GM06990 (cell line): ENCODE data around the gene GMCL2.

ENCODE experiments used
- DNase-seq: peaks from one replicate; pipeline ENCODE4 v3.0.0-alpha.2; 2011; ENCODE audit not compliant: insufficient read length; ENCODE audit errors: extremely low read depth
- H3K27me3 ChIP-seq: replicated peaks from 2 replicates; pipeline ENCODE4 v1.6.0; 2011; ENCODE audit warnings: low read length; ENCODE audit not compliant: control insufficient read depth, insufficient read depth
- H3K36me3 ChIP-seq: 2 replicates; pipeline ENCODE4 v1.5.1; 2011; ENCODE audit warnings: low read length; ENCODE audit not compliant: control insufficient read depth, insufficient read depth
- H3K4me3 ChIP-seq: replicated peaks from 2 replicates; pipeline ENCODE4 v1.5.1; 2011; ENCODE audit warnings: low read depth, mild to moderate bottlenecking, control low read depth, low read length
- CTCF ChIP-seq: IDR thresholded peaks from 2 replicates; pipeline ENCODE4 v1.5.1; 2011; ENCODE audit warnings: low read length, control low read depth, mild to moderate bottlenecking, inconsistent platforms; ENCODE audit not compliant: insufficient read depth, poor library complexity, severe bottlenecking

Gene GMCL2

GRCh38 chr5:178210686-178211085 lies 23.5 kb upstream of the GMCL2 start:
- TF ChIP-seq CTCF = no peak
- Histone ChIP-seq H3K4me3 (no peak overlapping the region), H3K36me3 (peaks cover 73% of the 10 kb centered on the region), H3K27me3 (no peaks in the 10 kb centered on the region)
- DNase-seq = no peak

DNA sequence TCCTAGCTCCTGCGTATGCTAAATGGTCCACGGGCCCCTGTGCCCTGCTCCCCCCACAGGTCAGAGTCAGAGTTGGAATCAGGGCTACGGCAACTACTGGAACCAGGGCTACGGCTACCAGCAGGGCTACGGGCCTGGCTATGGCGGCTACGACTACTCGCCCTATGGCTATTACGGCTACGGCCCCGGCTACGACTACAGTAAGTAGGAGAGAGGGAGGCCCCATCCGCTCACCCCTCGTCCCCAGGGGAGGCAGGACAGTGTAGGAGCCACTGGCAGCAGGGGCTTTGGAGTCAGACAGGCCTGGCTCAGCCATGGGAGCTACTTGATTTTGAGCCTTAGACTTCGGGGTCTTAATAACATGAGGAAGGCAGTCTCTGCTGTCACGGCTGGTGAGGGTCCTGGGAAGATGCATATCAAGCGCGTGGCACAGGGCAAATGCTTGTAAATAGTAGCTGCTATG lies 22.9 kb upstream of the GMCL2 start:
- H3K27me3 ChIP-seq = no peaks in the 10 kb centered on the region
- no peak overlapping the region for H3K4me3 ChIP-seq
- TF ChIP-seq CTCF = no peak
- DNase-seq = no peak
- H3K36me3 ChIP-seq = peaks cover 71% of the 10 kb centered on the region

GRCh38 chr5:178209334-178210072 lies 22.3 kb upstream of the GMCL2 start:
- H3K27me3 ChIP-seq = no peaks in the 10 kb centered on the region
- TF ChIP-seq CTCF = no peak
- DNase-seq = no peak
- peaks cover 67% of the 10 kb centered on the region for H3K36me3 ChIP-seq
- no peak overlapping the region for H3K4me3 ChIP-seq

DNA sequence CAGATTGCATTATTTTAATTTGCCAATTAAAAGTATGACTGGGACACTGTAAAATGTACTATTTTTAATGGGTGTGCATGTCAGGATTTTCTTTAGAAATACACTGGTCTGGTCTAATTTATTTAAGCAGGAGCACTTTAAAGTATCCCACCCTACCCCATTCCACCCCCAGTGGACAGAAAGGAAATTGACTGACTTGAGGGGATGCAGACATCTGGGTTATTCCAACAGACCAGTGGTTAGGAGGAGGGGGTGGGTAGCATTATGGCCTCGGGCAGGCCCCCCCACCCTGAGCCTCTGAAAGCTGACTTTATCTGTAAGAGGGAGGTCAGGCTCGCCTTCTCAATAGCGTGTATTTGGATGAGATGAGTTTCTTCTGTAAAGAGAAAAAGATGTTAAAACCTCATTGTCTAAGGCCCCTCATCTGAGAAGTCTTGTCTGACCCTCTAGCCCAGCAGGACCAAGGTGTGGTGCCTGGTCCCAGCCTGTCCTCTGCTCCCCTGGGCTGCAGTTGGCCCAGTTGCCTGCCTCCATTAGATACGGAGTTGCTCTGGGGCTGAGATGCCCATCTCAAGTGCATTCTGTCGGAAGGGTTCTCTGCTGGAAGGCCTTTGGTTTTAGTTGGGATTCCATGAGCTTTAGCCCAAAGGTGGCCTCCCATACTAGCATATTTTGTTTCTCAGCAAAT lies 21.5 kb upstream of the GMCL2 start:
- DNase-seq = no peak

GRCh38 chr5:178207917-178208280 lies 20.7 kb upstream of the GMCL2 start:
- DNase-seq = no peak
- H3K4me3 ChIP-seq = no peak overlapping the region
- H3K27me3 ChIP-seq = no peaks in the 10 kb centered on the region
- no peak for TF ChIP-seq CTCF
- H3K36me3 ChIP-seq = peaks cover 57% of the 10 kb centered on the region

More for the DNA sequence above, 21.5 kb upstream of the GMCL2 start:
- peak; percentile 11 for TF ChIP-seq CTCF
- no peaks in the 10 kb centered on the region for H3K27me3 ChIP-seq
- peaks cover 63% of the 10 kb centered on the region for H3K36me3 ChIP-seq
- no peak overlapping the region for H3K4me3 ChIP-seq
